Choroid plexus epithelial cell (primary cell): ENCODE data around the gene DEPDC7.
A peak's percentile ranks its signal among the peaks of the same experiment; 100 is the strongest.
"Not testable (repeated sequence)": the region's sequence is repeated elsewhere in the genome, so short reads cannot be mapped to it uniquely, and the experiment has no call there.

Experiments
- DNase-seq: peaks from one replicate; pipeline ENCODE4 v3.0.0-alpha.2; 2010; ENCODE audit warnings: low read depth
- H3K4me3 ChIP-seq: 2 replicates; pipeline ENCODE4 v1.5.1; 2011; ENCODE audit warnings: low read depth, mild to moderate bottlenecking, control low read depth, low read length, moderate library complexity
- CTCF ChIP-seq: conservative IDR thresholded peaks from 2 replicates; pipeline ENCODE4 v1.5.1; 2011; ENCODE audit warnings: low read depth, mild to moderate bottlenecking, control low read depth, inconsistent platforms, low read length, moderate library complexity

DEPDC7 gene

GRCh38 chr11:33015621-33016551, at the start of gene DEPDC7:
TSS of gene DEPDC7 (plus strand) at chr11:33015878. CDS start at chr11:33015956, 78 bp downstream.
- H3K4me3 ChIP-seq = peak within 1 kb of the TSS; percentile 75
- DNase-seq = peak; percentile 90
- no peak for TF ChIP-seq CTCF

GRCh38 chr11:32968541-32968940, 47.1 kb upstream of the DEPDC7 start:
- no peak for TF ChIP-seq CTCF
- DNase-seq = no peak
- no peak overlapping the region for H3K4me3 ChIP-seq

GRCh38 chr11:32972233-32972632, 43.4 kb upstream of the DEPDC7 start:
- not testable (repeated sequence) for H3K4me3 ChIP-seq, DNase-seq

- TF ChIP-seq CTCF = no peak
- no peak for DNase-seq
- H3K4me3 ChIP-seq = no peak overlapping the region
Observed at GRCh38 chr11:32972781-32973180, 42.9 kb upstream of the DEPDC7 start.

- no peak for DNase-seq
- no peak overlapping the region for H3K4me3 ChIP-seq
- TF ChIP-seq CTCF = no peak
Observed at GRCh38 chr11:32982626-32983025, 33.1 kb upstream of the DEPDC7 start.

- no peak for DNase-seq
- TF ChIP-seq CTCF = no peak
- no peak overlapping the region for H3K4me3 ChIP-seq
Observed at GRCh38 chr11:32983506-32983905, 32.2 kb upstream of the DEPDC7 start.

GRCh38 chr11:32985600-32985999, 30.1 kb upstream of the DEPDC7 start:
- TF ChIP-seq CTCF = no peak
- H3K4me3 ChIP-seq = no peak overlapping the region
- no peak for DNase-seq
